ENCODE data around the gene S100Z.

GRCh38 chr5:76836585-76836984 lies 13.2 kb upstream of the S100Z start:
- no peak for TF ChIP-seq CTCF (IDR thresholded peaks at IDR 0.05; ENCODE audit: insufficient read depth, low read length, poor library complexity, severe bottlenecking)
- TF ChIP-seq EZH2phosphoT487 (conservative IDR thresholded peaks at IDR 0.05; ENCODE audit: low read length), result no peak

Measured in SU-DHL-6 (cell line).